Limb (tissue), 2 donors: Measurements from ENCODE around the gene EI24.

Experiments
- DNase-seq, 2 donors: peaks; one replicate each; pipeline ENCODE4 v3.0.0-alpha.2; 2016; ENCODE audit errors: extremely low spot score in 2 of 2

The EI24 gene

DNA sequence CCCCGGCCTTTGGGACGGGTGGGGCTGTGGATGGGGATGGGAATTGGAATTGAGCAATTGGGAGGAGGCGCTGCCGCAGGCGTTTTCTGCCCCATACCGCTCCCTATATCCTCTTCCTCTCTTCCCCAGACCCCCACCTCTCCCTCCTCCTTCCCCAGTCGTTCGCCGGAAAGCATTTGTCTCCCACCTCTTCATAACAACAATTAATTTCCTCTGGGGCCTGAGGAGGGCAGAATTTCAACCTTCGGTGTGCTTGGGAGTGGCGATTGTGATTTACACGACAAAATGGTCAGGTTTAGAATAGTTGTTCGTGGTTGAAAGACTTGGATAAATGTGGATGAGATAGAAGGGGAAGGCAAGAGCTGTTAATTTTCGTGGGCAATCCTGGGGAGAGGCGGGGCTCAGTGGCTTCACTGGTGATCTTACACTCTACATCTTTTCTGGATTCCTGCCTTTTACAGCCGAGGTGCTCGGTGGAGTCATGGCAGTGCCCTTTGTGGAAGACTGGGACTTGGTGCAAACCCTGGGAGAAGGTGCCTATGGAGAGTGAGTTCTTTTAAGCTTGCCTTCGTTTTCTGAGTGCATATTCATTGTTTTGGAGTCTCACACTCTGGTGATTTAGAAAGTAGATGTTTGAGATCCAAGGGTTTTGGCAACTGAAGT, 57.1 kb downstream of the EI24 start:
- DNase-seq = peak in 1 of 2 donors; percentile 50

DNA sequence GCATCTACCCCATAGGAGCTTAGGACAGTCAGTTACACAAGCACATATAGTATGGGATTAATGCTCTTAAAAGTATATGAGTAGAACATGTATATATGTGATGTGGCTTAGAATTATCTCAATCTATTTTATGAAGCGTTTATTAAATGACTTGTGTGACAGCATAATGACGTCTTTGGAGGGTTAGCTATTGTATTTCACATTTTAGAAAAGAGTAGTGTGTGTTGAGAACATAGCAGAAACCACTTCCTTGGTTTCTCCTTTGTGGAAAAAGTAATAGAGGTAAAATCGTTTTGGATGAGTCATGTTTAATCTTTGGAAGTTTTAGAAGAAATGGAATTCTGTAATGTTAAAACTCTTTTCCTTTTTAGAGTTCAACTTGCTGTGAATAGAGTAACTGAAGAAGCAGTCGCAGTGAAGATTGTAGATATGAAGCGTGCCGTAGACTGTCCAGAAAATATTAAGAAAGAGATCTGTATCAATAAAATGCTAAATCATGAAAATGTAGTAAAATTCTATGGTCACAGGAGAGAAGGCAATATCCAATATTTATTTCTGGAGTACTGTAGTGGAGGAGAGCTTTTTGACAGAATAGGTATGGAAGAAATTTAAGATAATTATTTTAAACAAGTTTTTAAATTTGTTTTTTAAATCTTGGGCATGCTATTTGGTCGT, 58.1 kb downstream of the EI24 start:
- DNase-seq = no peak
